Measurements from ENCODE around the gene OBSL1.
A peak's percentile ranks its signal among the peaks of the same experiment; 100 is the strongest.

Gene OBSL1

GRCh38 chr2:219548990-219549389 is 22.3 kb downstream of the OBSL1 start:
- no peak for DNase-seq

- no peak for DNase-seq
These were observed 23.7 kb downstream of the OBSL1 start for GRCh38 chr2:219547621-219548020.

GRCh38 chr2:219545943-219546352 is 25.4 kb downstream of the OBSL1 start:
- DNase-seq, result no peak

DNA sequence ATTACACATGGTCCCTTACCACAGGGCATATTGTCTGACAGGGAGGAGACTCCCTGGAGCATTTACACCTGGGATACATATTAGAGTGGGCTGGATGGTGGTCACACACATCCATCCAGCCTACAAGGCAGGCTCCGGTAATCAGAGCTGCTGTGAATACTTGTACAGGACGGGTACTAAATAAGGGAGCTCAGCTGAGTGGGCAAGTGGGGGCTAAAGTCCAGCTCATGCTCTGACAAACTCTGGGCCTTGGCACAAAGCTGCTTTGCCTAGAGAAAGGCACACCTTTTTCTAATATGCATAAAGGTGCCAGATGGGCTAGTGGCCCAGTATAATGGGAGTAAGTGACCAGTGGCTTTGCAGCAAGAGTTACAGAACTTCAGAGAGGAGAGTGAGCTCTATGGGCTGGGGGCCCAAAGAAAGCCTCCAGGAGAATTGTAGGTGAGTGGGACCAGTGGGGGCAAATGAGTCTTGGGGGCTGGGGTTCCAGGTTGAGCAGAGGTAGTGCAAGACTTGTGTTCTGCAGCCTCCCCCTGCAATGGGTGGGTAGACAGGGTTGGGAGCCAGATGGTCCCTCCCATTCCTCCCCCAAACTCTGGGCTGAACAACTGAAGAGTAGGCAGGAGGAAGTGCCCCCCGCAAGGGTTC is 25.9 kb downstream of the OBSL1 start:
- DNase-seq, result no peak

DNA sequence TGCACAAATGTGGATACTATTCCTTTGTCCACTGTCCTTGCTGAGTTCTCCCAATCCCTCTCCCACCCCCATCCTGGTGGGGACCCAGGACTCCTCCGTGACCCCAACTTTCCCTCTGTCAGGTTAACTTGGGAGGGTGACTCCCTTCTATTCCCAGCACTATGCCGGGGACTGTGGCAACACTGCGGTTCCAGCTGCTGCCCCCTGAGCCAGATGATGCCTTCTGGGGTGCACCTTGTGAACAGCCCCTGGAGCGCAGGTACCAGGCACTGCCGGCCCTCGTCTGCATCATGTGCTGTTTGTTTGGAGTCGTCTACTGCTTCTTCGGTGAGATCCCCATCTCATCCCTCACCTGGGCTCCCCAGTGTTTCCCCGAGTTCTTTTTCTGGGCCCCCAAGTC is 26.8 kb downstream of the OBSL1 start:
- DNase-seq, result no peak

DNA sequence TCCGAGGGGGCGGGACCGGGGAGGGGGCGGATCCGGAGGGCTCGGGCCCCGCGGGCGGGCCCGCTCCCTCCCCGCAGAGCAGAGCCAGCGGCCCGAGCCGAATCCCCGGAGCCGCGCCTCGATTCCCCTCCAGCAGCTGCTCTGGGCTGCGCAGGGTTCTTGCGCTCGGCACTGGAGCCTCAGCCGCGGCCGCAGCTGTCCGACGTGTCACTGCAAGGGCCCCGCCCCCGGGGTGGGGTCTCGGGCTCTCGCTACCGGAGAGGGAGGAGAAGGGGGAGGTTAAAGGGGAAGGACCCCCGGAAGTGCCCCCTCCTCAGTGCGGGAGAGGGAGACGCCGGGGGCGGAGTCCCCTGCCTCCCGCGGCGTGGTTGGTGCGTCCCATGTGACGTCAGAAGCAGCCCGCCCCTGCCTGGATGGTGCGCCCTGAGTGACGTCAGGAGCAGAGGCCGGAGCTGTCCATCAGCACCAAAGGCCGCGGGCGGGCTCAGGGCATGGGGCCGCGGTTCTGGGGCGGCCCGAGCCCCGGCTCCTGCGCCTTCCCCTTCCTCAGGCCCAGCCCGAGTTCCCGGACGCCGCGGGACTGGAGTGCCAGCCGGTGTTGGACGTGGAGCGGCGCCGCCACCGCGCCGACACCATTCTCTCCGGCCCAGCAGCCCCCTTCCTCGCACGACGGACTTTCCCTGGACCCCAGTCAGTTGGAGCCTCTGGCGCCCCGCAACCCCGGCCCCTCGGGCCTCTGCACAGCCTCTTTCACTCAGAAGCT is 27.6 kb downstream of the OBSL1 start, which contains the start of the genes CHPF and TMEM198:
TSS of gene CHPF (minus strand) at position 214 of the 763 bp plus-strand sequence. CDS start 271 bp downstream, outside the sequence.
TSS of gene TMEM198 (plus strand) at position 433 of the 763 bp plus-strand sequence. CDS start 700 bp downstream, outside the sequence.
- peak; percentile 97 for DNase-seq

GRCh38 chr2:219542931-219543595 is 28.3 kb downstream of the OBSL1 start:
- no peak for DNase-seq

DNA sequence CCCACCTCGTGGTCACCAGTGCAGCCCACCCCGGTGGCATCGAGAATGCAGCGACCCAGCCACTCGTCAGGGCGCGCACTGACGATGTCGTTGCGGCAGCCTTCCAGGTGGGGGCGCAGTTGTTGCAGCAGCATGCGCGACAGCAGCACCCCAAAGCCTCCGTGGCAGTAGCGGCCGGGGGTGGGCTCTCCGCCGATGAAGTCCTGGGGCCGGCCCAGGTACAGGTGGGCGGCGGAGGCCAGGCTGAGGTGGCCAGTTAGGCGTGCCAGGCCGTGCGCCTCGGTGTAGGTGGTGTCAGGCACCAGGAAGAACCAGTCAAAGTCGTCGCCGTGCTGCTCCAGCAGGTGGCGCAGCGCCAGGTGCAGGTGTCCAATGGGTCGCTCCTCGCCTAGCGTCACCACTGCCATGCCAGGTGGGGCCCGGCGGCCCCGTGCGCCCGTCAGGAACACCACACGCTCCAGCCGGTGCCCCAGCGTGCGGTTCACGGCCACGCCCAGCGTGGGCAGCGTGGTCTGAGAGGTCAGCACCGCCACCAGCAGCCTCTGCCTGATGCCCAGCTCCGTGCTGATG is 29.6 kb downstream of the OBSL1 start:
- peak; percentile 81 for DNase-seq

DNA sequence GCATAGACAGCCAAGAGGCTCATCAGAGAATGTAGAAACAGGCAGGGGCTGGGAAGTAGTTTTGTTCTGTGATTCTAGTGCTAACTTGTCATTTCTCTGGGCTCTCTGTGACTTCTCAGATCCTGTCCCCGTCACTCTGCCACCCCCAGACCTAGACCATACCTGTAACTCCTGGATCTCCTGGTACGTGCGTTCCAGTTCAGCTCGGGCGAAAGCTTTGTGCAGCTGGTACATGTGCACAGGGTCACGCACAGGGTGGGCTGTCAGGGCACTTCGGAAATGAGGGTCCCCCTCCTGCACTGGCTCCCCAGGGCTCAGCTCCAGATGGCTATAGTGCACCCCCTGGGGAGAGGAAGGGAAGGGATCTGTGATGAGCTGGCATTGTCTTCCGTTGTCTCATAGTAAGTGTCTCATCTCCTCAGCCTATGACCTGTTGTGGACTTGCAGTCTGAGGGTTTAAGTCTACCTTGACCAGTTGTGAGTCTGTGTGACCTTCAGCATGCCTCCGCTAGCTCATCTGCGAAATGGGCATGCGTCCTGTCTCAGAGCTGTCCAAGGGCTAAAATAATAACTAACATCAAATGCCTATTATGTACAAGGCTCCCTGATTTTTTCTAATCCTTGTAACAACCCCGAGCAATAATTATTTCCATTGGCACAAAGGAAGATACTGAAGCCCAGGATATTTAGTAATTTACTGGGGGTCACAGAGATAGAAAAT is 30.4 kb downstream of the OBSL1 start:
- no peak for DNase-seq

DNA sequence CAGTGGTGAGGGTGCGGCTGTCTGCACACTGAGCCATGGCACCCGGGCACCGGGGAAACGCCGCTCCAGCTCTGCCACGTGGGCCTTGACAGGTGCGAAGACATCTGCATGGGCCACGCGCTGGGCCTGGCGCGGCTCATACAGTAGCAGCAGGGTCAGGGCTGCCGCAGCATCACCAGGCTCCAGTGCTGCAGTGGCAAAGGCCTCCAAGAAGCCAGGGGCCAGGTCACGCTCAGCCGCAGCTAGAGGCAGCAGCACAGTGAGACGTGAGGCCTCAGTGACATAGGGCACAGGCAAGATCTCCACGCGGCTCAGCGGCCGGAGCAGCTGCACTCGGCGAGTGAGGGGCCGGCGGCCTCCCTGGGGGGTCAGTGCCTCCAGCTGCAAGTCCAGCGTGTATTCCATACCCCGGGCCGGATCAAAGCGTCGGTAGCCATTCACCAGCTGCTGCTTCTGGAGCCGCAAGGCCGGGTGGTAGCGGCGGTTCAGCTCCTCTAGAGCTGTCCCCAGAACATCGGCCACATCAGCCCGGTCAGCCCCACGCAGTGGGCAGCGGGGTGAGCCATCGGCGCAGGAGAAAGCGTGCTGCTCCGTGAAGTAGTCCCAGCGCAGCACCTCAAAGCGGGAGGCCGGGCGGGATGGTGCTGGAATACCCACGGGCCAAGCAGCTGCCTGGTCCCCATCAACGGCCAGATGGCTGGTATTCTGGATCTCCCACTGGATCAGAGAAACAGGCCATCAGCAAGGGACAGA is 31.2 kb downstream of the OBSL1 start:
- DNase-seq, result no peak

- DNase-seq, result no peak
These were observed 32.2 kb downstream of the OBSL1 start for GRCh38 chr2:219538956-219539788.

- no peak for DNase-seq
These were observed 32.8 kb downstream of the OBSL1 start for GRCh38 chr2:219538504-219538951.

- DNase-seq, result no peak
These were observed 33.5 kb downstream of the OBSL1 start for GRCh38 chr2:219537657-219538488.

DNA sequence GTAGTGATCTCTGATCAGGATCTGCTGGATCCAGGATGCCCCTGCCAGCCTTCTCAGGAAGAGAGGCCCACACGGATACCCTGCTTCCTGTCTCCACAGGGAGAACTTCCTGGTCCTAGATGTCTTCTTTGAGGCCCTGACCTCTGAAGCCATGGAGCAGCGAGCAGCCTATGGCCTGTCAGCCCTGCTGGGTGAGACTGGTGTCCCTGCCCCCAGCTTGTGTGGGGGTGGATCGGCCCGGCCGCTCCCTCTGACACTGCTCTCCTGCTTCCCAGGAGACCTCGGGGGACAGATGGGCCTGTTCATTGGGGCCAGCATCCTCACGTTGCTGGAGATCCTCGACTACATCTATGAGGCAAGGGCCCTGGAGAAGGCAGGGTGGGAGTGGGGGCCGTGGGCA is 34.4 kb downstream of the OBSL1 start:
- DNase-seq, result no peak

- no peak for DNase-seq
These were observed 34.9 kb downstream of the OBSL1 start for GRCh38 chr2:219536425-219536824.

- no peak for DNase-seq
These were observed 37.2 kb downstream of the OBSL1 start for GRCh38 chr2:219533930-219534661.

- no peak for DNase-seq
These were observed 39.0 kb downstream of the OBSL1 start for GRCh38 chr2:219532378-219532649.

- no peak for DNase-seq
These were observed 39.5 kb downstream of the OBSL1 start for GRCh38 chr2:219531639-219532377.
